ENCODE data around the gene PEX11G.

The PEX11G gene

GRCh38 chr19:7488736-7489353 lies at the start of gene PEX11G:
TSS of gene PEX11G (minus strand) at chr19:7489035. CDS start at chr19:7489010, 25 bp downstream.
- H3K27ac ChIP-seq (ENCODE audit: low read length) = no peak within 1 kb of the TSS
- no peaks in the 10 kb centered on the region for H3K36me3 ChIP-seq (ENCODE audit: insufficient read depth, low read depth, low read length)
- no peaks in the 10 kb centered on the region for H3K9me3 ChIP-seq (ENCODE audit: insufficient read depth, low read depth, low read length)
- no peaks in the 10 kb centered on the region for H3K27me3 ChIP-seq (ENCODE audit: insufficient read depth, low read length)
- H3K9ac ChIP-seq (ENCODE audit: low read depth, low read length) = peak within 1 kb of the TSS; percentile 79; the same call in 1 of the 2 replicates
- peaks cover 9% of the 10 kb centered on the region; the same call in 1 of the 2 replicates for H3K4me1 ChIP-seq (ENCODE audit: insufficient read depth, low read length)
- peak within 1 kb of the TSS; percentile 75 for H3K4me3 ChIP-seq (ENCODE audit: low read length)

DNA sequence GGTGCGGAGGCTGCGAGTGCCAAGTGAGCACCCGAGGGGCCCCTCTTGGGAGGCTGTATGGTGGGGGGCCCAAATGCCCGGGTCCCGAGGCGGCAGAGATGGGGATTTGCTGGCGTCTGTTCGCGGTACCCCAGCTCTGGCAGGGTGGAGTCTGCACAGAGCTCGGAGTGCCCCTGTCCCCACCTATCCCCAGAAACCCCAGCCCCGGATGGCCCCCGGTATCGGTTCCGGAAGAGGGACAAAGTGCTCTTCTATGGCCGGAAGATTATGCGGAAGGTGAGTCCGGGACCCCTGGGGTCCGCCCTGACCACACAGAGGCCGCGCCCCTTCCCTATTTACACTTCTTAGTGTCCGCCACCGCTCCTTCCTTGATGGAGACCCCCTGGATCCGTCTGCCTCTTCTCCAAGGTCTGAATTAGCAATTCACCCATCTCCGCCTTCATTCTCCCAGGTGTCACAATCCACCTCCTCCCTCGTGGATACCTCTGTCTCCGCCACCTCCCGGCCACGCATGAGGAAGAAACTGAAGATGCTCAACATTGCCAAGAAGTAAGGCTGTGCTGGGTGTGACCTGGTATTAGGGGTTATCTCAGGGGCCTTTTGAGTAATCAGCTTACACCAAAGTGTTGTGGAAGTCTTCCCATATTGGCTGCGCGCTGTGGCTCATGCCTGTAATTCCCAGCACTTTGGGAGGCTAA lies 47.3 kb upstream of the PEX11G start:
- H3K4me3 ChIP-seq (ENCODE audit: low read length) = peak overlapping the region; percentile 94
- no peaks in the 10 kb centered on the region for H3K4me1 ChIP-seq (ENCODE audit: insufficient read depth, low read length)
- H3K27ac ChIP-seq (ENCODE audit: low read length) = peak overlapping the region; percentile 11

DNA sequence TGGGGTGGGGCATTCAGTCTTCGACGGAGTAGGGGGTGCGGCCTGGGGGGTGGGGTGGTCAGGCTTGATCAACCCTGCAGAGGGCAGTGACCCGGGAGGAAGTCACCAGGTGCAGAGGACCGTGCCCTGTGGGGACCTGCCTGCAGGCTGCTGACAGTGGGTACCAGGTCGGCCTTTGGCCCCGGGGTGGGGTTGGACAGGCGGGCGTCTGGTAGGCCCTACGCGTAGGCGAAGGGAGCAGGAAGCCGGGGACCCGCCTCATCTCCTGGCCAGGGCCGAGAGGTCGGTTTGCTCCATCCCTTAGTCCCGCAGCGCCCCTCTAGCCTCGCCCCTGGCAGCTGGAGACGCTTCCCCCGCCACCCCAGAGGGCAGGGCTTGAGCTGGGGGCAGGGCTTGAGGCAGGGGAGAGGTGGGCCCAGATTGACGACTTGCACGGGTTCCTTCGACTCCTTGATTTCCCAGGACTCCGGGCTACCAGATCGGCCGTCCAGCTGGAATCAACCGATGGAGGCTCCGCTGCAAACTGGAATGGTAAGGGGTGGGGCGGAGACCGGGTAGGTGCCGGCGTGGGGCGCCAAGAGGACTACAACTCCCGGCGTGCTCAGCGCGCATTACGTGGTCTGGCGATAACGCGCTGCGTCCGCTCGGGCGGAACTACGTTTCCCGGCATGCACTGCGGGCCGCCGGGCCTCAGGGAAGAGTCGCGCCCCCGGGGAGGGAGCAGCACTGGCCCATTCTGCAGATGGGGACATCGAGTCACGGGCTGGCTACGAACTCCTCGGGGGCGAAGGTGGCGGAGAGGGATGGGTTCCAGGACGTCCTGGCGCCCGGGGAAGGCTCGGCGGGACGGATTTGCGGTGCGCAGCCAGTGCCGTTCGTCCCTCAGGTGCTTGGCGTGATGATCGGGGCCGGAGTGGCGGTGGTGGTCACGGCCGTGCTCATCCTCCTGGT lies 46.5 kb upstream of the PEX11G start, which contains the start of gene PNPLA6:
Gene PNPLA6 (plus strand): TSS at position 671 of the 951 bp plus-strand sequence. CDS start 72 bp downstream, at position 743.
- H3K9ac ChIP-seq (ENCODE audit: low read depth, low read length) = peak within 1 kb of the TSS; percentile 79
- H3K36me3 ChIP-seq (ENCODE audit: insufficient read depth, low read depth, low read length) = peaks cover 27% of the 10 kb centered on the region
- peak within 1 kb of the TSS; percentile 94 for H3K4me3 ChIP-seq (ENCODE audit: low read length)
- H3K9me3 ChIP-seq (ENCODE audit: insufficient read depth, low read depth, low read length) = no peaks in the 10 kb centered on the region
- H3K27ac ChIP-seq (ENCODE audit: low read length) = peak within 1 kb of the TSS; percentile 72
- no peaks in the 10 kb centered on the region for H3K4me1 ChIP-seq (ENCODE audit: insufficient read depth, low read length)
- no peaks in the 10 kb centered on the region for H3K27me3 ChIP-seq (ENCODE audit: insufficient read depth, low read length)

More for the DNA sequence above, 47.3 kb upstream of the PEX11G start:
- no peaks in the 10 kb centered on the region for H3K27me3 ChIP-seq (ENCODE audit: insufficient read depth, low read length)
- H3K36me3 ChIP-seq (ENCODE audit: insufficient read depth, low read depth, low read length) = peaks cover 31% of the 10 kb centered on the region
- no peaks in the 10 kb centered on the region for H3K9me3 ChIP-seq (ENCODE audit: insufficient read depth, low read depth, low read length)
- H3K9ac ChIP-seq (ENCODE audit: low read depth, low read length) = peak overlapping the region; percentile 49; the same call in 1 of the 2 replicates

DNA sequence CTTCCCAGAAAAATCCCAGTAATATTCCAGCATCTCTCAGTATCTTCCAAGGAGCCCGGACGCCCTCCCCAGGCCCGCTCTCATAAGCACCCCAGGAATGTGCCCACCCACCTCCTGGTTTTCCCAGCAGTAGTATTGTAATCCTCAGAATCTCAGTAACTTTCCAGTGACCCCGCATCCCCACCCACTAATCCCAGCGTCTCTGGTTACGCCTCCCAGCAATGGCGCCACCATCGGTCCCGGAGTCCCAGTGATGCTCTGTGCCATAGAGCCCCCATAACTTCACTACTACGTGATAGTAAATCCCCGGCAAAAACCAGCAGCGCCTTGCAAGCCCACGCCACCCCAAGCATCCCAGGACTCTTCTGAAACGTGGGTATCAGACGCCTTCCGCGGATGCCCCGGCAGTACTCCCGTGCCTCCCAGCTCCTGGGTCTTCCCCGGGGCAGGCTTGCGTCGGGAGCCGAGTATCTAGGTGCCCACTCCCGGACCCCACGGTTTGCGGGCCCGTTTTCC lies 45.8 kb upstream of the PEX11G start:
- Histone ChIP-seq H3K9me3 (ENCODE audit: insufficient read depth, low read depth, low read length) (no peaks in the 10 kb centered on the region), H3K27me3 (ENCODE audit: insufficient read depth, low read length) (no peaks in the 10 kb centered on the region), H3K9ac (ENCODE audit: low read depth, low read length) (peak overlapping the region; percentile 79; the same call in 1 of the 2 replicates), H3K27ac (ENCODE audit: low read length) (peak overlapping the region; percentile 72), H3K4me1 (ENCODE audit: insufficient read depth, low read length) (no peaks in the 10 kb centered on the region), H3K4me3 (ENCODE audit: low read length) (peak overlapping the region; percentile 94), H3K36me3 (ENCODE audit: insufficient read depth, low read depth, low read length) (peaks cover 24% of the 10 kb centered on the region)

GRCh38 chr19:7533925-7534480 lies 45.2 kb upstream of the PEX11G start:
- Histone ChIP-seq H3K27me3 (ENCODE audit: insufficient read depth, low read length) (no peaks in the 10 kb centered on the region), H3K4me1 (ENCODE audit: insufficient read depth, low read length) (no peaks in the 10 kb centered on the region), H3K9ac (ENCODE audit: low read depth, low read length) (peak overlapping the region; percentile 90), H3K9me3 (ENCODE audit: insufficient read depth, low read depth, low read length) (no peaks in the 10 kb centered on the region), H3K27ac (ENCODE audit: low read length) (peak overlapping the region; percentile 56), H3K4me3 (ENCODE audit: low read length) (peak overlapping the region; percentile 94), H3K36me3 (ENCODE audit: insufficient read depth, low read depth, low read length) (peaks cover 27% of the 10 kb centered on the region)

DNA sequence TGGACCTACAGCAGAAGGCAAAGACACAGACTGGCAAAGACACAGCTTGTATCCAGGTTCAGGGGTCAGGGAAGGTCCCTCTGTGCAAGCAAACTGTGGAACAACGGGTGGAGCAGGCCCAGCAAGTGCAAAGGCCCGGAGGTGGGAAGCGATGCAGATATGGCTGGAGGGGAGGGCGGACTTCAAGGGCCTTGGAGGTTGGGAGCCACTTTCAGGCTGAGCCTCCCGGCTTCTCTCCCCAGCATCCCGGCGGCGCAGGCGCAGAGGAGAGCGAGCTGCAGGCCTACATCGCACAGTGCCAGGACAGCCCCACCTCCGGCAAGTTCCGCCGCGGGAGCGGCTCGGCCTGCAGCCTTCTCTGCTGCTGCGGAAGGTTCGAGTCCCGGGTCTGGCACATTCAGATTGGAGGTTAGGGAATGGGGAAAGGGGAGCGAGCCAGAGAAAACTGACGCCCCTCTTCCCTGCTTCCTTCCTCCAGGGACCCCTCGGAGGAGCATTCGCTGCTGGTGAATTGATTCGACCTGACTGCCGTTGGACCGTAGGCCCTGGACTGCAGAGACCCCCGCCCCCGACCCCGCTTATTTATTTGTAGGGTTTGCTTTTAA lies 44.5 kb upstream of the PEX11G start:
- H3K27ac ChIP-seq (ENCODE audit: low read length) = peak overlapping the region; percentile 56
- H3K36me3 ChIP-seq (ENCODE audit: insufficient read depth, low read depth, low read length) = peaks cover 22% of the 10 kb centered on the region
- peak overlapping the region; percentile 94 for H3K4me3 ChIP-seq (ENCODE audit: low read length)
- H3K9ac ChIP-seq (ENCODE audit: low read depth, low read length) = peak overlapping the region; percentile 90
- H3K9me3 ChIP-seq (ENCODE audit: insufficient read depth, low read depth, low read length) = no peaks in the 10 kb centered on the region
- no peaks in the 10 kb centered on the region for H3K4me1 ChIP-seq (ENCODE audit: insufficient read depth, low read length)
- H3K27me3 ChIP-seq (ENCODE audit: insufficient read depth, low read length) = no peaks in the 10 kb centered on the region

DNA sequence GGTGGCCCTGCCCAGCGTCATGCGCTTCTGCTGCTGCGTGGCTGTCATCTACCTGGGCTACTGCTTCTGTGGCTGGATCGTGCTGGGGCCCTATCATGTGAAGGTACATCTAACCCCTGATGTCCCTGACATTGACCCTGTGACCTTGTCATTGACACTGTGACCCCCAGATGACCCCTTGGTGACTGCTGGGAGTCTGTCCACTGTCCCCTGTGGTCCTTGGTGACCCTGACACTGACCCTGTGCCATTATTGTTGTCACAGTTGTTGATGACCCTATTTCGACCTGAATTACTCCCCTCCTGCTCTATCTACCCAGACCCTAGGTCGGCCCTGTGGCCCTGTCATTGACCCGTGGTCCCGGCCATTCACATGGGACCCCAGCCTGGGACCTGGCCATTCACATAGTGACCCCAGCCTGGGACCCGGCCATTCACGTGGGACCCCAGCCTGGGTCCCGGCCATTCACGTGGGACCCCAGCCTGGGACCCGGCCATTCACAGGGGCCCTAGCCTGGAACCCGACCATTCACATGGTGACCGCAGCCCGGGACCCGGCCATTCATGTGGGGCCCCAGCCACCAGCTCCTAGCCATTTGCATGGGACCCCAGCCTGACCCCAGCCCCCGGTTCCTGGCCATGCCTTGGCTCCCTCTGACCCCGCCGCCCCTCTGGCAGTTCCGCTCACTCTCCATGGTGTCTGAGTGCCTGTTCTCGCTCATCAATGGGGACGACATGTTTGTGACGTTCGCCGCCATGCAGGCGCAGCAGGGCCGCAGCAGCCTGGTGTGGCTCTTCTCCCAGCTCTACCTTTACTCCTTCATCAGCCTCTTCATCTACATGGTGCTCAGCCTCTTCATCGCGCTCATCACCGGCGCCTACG lies 41.0 kb upstream of the PEX11G start:
- Histone ChIP-seq H3K27ac (ENCODE audit: low read length) (no peak overlapping the region), H3K27me3 (ENCODE audit: insufficient read depth, low read length) (no peaks in the 10 kb centered on the region), H3K9ac (ENCODE audit: low read depth, low read length) (no peak overlapping the region), H3K9me3 (ENCODE audit: insufficient read depth, low read depth, low read length) (no peaks in the 10 kb centered on the region), H3K36me3 (ENCODE audit: insufficient read depth, low read depth, low read length) (peaks cover 9% of the 10 kb centered on the region), H3K4me1 (ENCODE audit: insufficient read depth, low read length) (no peaks in the 10 kb centered on the region), H3K4me3 (ENCODE audit: low read length) (no peak overlapping the region)

DNA sequence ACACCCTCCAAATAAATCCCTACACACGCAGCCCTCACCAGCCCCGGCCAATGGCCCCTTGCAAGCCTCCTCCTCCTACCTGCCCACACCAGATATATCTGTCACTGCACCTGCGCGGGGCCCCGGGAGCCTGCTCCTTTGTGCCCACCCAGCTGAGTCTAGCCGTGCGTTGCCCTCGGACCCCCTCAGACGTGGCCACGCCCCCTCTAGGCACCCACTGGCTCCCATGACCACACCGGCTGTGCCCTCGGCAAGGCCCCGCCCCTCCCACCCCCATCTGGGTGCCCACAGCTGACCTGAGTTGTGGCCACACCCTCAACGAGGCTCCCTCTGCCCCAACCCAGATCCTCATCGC lies 40.4 kb upstream of the PEX11G start:
- no peaks in the 10 kb centered on the region for H3K4me1 ChIP-seq (ENCODE audit: insufficient read depth, low read length)
- H3K27ac ChIP-seq (ENCODE audit: low read length) = no peak overlapping the region
- no peaks in the 10 kb centered on the region for H3K9me3 ChIP-seq (ENCODE audit: insufficient read depth, low read depth, low read length)
- no peak overlapping the region for H3K4me3 ChIP-seq (ENCODE audit: low read length)
- H3K27me3 ChIP-seq (ENCODE audit: insufficient read depth, low read length) = no peaks in the 10 kb centered on the region
- H3K36me3 ChIP-seq (ENCODE audit: insufficient read depth, low read depth, low read length) = peaks cover 9% of the 10 kb centered on the region
- no peak overlapping the region for H3K9ac ChIP-seq (ENCODE audit: low read depth, low read length)

- peaks cover 9% of the 10 kb centered on the region for H3K36me3 ChIP-seq (ENCODE audit: insufficient read depth, low read depth, low read length)
- no peaks in the 10 kb centered on the region for H3K9me3 ChIP-seq (ENCODE audit: insufficient read depth, low read depth, low read length)
- H3K27me3 ChIP-seq (ENCODE audit: insufficient read depth, low read length) = no peaks in the 10 kb centered on the region
- H3K4me1 ChIP-seq (ENCODE audit: insufficient read depth, low read length) = no peaks in the 10 kb centered on the region
- H3K9ac ChIP-seq (ENCODE audit: low read depth, low read length) = no peak overlapping the region
- no peak overlapping the region for H3K4me3 ChIP-seq (ENCODE audit: low read length)
- H3K27ac ChIP-seq (ENCODE audit: low read length) = no peak overlapping the region
These were observed 39.8 kb upstream of the PEX11G start for GRCh38 chr19:7528522-7529245.

DNA sequence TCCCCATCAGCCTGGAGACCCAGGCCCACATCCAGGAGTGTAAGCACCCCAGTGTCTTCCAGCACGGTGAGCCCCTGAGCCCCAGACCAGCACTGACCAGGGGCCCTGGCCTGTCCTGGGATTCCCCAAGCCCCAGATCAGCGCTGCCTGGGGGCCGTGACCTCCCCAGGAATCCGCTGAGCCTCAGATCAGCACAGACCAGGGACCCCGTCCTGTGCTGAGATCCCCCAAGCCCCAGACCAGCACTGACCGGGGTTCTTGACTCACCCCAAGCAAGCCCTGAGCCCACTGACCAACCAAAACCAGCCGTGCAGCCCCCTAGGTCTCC lies 39.3 kb upstream of the PEX11G start:
- H3K9me3 ChIP-seq (ENCODE audit: insufficient read depth, low read depth, low read length) = no peaks in the 10 kb centered on the region
- no peak overlapping the region for H3K4me3 ChIP-seq (ENCODE audit: low read length)
- H3K27me3 ChIP-seq (ENCODE audit: insufficient read depth, low read length) = no peaks in the 10 kb centered on the region
- peaks cover 9% of the 10 kb centered on the region for H3K36me3 ChIP-seq (ENCODE audit: insufficient read depth, low read depth, low read length)
- H3K27ac ChIP-seq (ENCODE audit: low read length) = no peak overlapping the region
- H3K9ac ChIP-seq (ENCODE audit: low read depth, low read length) = no peak overlapping the region
- H3K4me1 ChIP-seq (ENCODE audit: insufficient read depth, low read length) = no peaks in the 10 kb centered on the region

All from iPS-20b (cell line).